ENCODE measurements around the gene ANP32E. TPM values are rescaled to one million over a fixed set of nuclear protein-coding genes. Genes with fewer than 3 reads are reported as not detected.
"Not testable (repeated sequence)": the region's sequence is repeated elsewhere in the genome, so short reads cannot be mapped to it uniquely, and the experiment has no call there.

ANP32E gene
- total and polyA plus RNA-seq, 9 of the 15 experiments (the other 6 are each of a cell fraction or from before 2014, with no cell fraction given), result 60.4 to 197 (median 104) TPM

- POLR2A ChIA-PET; FAIRE-seq; H3K4me2 ChIP-seq (ENCODE audit: insufficient read depth, low read length); intact Hi-C loops (cut with micrococcal nuclease); ATAC-seq; in situ Hi-C loops (cut with MboI); H3K4me1 ChIP-seq (replicated peaks in 1 of 2; ENCODE audit: control insufficient read depth in 2 of 2, insufficient read depth in 2 of 2, low read length in 2 of 2); H3K79me2 ChIP-seq (ENCODE audit: control insufficient read depth, insufficient read depth, low read length); BruUV-seq (replicated peaks); H3K27ac ChIP-seq (ENCODE audit: extremely low read depth, low read depth, low read length); H3K4me3 ChIP-seq; DNase-seq (ENCODE audit: extremely low read depth in 1 of 4, low spot score in 3 of 4); H3K27me3 ChIP-seq (ENCODE audit: control insufficient read depth in 2 of 2, insufficient read depth in 2 of 2, low read length in 2 of 2); H4K20me1 ChIP-seq (replicated peaks; ENCODE audit: control insufficient read depth, insufficient read depth, low read length); H3K9me3 ChIP-seq (replicated peaks; ENCODE audit: control insufficient read depth, insufficient read depth, low read depth, low read length); CTCF ChIA-PET (ENCODE audit: low intra/inter-chr PET ratio); H2AFZ ChIP-seq (ENCODE audit: low read depth, low read length); H3K9me1 ChIP-seq (ENCODE audit: control insufficient read depth, insufficient read depth, low read length); H3K9ac ChIP-seq (ENCODE audit: insufficient read depth in 1 of 2, low read depth in 2 of 2, low read length in 2 of 2): not testable (repeated sequence)
- WGBS (ENCODE audit: insufficient coverage, low coverage, missing lambda C conversion rate), result 69% methylated on average over 6 of the region's 6 CpGs
- TF ChIP-seq ZNF121 (CRISPR knock-in tag; conservative IDR thresholded peaks at IDR 0.05), result 0 out of 2 replicates have a peak, but pooled peaks have one; percentile 43
- H3K36me3 ChIP-seq (ENCODE audit: control insufficient read depth, insufficient read depth, low read length), result peaks cover 19% of the 10 kb centered on the region
Observed at GRCh38 chr1:150215855-150216254, 20.1 kb downstream of the ANP32E start.

GRCh38 chr1:150214099-150214756, 21.7 kb downstream of the ANP32E start:
- H3K27me3 ChIP-seq (ENCODE audit: control insufficient read depth in 2 of 2, insufficient read depth in 2 of 2, low read length in 2 of 2); BruUV-seq (replicated peaks); H3K4me1 ChIP-seq (replicated peaks in 1 of 2; ENCODE audit: control insufficient read depth in 2 of 2, insufficient read depth in 2 of 2, low read length in 2 of 2); H3K9me3 ChIP-seq (replicated peaks; ENCODE audit: control insufficient read depth, insufficient read depth, low read depth, low read length); H3K4me3 ChIP-seq; H4K20me1 ChIP-seq (replicated peaks; ENCODE audit: control insufficient read depth, insufficient read depth, low read length); ATAC-seq; intact Hi-C loops (cut with micrococcal nuclease); H3K27ac ChIP-seq (ENCODE audit: extremely low read depth, low read depth, low read length); H3K36me3 ChIP-seq (ENCODE audit: control insufficient read depth, insufficient read depth, low read length); H3K9me1 ChIP-seq (ENCODE audit: control insufficient read depth, insufficient read depth, low read length); FAIRE-seq; CTCF ChIA-PET (ENCODE audit: low intra/inter-chr PET ratio); H3K4me2 ChIP-seq (ENCODE audit: insufficient read depth, low read length); DNase-seq (ENCODE audit: extremely low read depth in 1 of 4, low spot score in 3 of 4); H3K79me2 ChIP-seq (ENCODE audit: control insufficient read depth, insufficient read depth, low read length); H2AFZ ChIP-seq (ENCODE audit: low read depth, low read length); H3K9ac ChIP-seq (ENCODE audit: insufficient read depth in 1 of 2, low read depth in 2 of 2, low read length in 2 of 2); in situ Hi-C loops (cut with MboI): not testable (repeated sequence)
- WGBS (ENCODE audit: insufficient coverage, low coverage, missing lambda C conversion rate), result 79% methylated on average over 10 of the region's 18 CpGs
- POLR2A ChIA-PET, result interaction anchor here (0.6 to 0.7 kb wide), 3 partner anchors 19 to 48 kb away, joined by 3 to 4 read pairs (median 3); no protein-coding TSS in a partner anchor

Data from K562 (cell line).